Stimulated activated CD8-positive, alpha-beta memory T cell treated with anti-CD3 and anti-CD28 coated beads, Interleukin-15, amount 100 ng/mL, for 48 hours (primary cell): ENCODE measurements around the gene GPR52.

Source experiments
- DNase-seq, 2 donors: peaks; one replicate each; pipeline ENCODE4 v3.0.0-alpha.2; 2020; ENCODE audit warnings: low read depth in 2 of 2

GPR52 gene

DNA sequence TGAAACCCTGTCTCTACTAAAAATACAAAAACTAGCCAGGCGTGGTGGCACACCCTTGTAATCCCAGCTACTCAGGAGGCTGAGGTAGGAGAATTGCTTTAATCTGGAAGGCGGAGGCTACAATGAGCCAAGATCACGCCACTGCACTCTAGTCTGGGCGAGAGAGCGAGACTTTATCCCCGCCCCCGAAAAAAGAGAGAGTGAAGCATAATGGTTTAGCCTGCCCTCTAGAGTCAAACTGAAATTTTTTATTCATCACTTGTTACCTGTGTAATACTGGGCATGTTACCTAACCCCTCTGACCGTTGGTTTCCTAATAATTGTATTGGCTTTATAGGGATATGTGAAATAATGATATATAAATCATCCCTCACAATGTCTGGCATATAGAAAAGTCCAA is 18.8 kb downstream of the GPR52 start:
- no peak for DNase-seq

DNA sequence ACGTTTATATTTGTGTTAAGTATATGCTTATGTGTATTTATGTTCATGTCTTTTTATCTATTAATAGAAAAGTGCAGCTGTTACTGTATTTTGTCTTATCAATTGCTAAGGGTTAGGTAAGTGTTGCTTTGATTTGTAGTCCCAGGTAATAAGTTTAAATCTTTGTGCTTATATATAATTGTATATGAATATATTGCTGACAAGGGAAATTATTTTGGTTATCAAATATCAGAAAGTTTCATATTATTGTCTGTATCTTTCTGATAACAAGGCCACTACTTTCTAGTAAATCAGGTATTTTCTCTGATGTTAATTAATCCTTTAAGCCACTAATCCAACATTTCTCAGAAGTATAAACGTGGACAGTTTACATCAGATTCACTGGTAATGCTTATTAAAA is 21.3 kb downstream of the GPR52 start:
- no peak for DNase-seq

DNA sequence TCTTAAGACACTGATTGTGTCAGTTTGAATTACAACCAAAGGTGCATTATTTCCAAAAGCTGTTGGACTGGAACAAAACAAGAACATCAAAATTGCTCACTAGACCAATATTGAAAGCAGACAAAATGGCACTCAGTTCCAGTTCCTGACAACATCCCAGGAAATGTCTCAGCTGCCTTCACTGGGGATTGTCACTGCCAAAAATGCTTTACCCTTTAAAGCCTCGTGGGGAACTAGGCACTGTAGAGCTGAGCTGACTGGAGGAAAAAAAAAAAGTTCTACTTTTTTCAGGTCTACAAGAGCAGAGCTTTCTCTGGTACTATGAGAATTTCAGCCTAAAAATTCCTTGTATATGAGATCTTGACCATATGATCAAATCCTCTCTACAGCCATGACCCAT is 21.9 kb downstream of the GPR52 start:
- DNase-seq = no peak

DNA sequence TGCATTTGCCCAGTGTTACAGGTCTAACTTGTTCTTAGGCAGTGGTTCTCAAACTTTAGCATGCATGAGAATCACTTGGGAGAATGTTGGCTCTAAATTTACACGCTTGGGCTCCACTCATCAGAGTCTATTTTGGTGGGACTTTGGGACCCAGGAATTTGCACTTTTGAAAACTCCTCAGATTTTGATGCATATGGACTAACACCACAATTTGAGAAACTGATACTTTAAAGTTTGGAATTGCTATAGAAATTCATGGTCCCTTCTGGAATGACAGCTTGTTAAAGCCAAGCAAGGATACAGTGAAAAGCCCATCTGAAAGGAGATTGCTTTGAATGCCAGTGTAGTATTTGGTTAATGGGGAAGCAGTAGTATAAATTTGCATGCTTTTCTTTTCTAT is 31.5 kb downstream of the GPR52 start:
- no peak for DNase-seq

DNA sequence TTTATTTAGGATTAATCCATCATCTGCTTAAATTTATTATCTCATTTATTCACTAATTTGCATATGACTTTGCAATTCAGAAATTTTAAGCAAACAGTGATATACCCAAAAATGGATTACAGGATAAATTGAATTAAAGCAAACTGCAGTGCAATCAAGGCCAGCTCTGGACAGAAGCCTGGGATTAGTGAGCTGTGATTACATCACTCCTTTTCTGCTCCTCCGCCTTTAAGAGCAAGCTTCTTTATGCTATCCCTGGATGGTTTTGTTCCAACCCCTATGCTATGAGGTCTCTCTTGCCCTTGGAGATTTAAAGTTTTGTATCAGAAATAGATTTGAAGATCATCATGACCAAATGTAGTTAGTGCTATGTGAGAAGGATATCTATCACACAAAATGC is 32.6 kb downstream of the GPR52 start:
- no peak for DNase-seq

DNA sequence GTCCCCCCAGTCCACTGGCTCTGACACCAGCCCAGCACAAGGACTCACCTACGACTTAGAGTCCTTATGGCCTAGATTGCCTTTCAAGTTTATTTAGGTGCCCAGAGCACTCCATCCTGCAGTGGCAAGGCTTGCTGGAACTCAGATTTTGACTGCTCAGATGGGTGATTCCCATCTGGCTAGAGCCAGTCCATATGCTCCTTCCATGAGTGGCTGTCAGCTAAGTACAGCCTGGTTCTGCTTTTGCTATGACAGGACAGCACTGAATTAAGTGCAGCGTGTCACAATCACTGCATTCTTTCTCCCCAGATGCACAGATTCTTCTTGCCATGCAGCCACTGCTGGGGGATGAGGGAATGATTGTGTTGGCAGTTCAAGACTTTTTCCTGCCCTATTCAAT is 43.8 kb downstream of the GPR52 start:
- DNase-seq = no peak

DNA sequence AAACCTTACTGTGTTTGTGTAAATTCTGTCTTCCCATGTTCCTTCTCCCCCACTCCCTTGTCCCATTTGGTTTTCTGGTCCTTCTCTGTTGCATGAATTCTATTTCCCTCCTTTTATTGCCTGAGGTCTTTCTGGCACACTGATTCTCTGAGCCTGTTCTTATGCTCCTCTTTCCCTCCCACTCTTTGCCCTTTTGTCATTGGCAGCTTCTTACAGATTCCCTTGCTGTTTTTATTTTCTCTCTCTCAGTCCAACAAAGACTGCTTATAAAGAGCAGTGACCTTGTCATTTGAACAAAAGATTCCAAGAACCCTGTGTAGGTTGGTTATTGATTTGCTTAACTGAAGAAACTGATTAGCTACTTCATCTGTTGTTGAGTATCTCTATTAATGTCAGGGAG is 49.7 kb downstream of the GPR52 start:
- DNase-seq = no peak
